Cortex of kidney (tissue), 1 donor: ENCODE data around the gene UNC80.

ENCODE experiments used
- DNase-seq: peaks from one replicate; lab custom pipeline; 2025; lab: John Stamatoyannopoulos, UW

UNC80 gene

GRCh38 chr2:210027608-210028007 lies 256.0 kb downstream of the UNC80 start:
- no peak for DNase-seq

GRCh38 chr2:210028178-210028577 lies 256.5 kb downstream of the UNC80 start:
- DNase-seq = no peak

- no peak for DNase-seq
These were observed 262.6 kb downstream of the UNC80 start for GRCh38 chr2:210034087-210034683.

DNA sequence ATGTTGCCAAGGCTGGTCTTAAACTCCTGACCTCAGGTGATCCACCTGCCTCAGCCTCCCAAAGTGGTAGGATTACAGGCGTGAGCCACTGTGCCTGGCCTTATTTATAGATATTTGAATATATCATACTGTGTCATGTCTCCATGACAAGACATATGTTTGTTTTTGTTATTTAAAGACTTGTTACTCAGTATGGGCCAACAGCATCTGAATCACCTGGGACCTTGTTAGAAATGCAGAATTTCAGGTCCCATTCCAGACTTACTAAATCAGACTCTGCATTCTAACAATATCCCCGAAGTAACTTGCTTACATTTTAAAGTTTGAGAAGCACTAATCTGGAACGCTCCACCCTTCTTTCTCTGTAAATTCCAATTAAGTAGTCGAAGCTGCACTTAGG lies 264.0 kb downstream of the UNC80 start:
- DNase-seq = no peak

DNA sequence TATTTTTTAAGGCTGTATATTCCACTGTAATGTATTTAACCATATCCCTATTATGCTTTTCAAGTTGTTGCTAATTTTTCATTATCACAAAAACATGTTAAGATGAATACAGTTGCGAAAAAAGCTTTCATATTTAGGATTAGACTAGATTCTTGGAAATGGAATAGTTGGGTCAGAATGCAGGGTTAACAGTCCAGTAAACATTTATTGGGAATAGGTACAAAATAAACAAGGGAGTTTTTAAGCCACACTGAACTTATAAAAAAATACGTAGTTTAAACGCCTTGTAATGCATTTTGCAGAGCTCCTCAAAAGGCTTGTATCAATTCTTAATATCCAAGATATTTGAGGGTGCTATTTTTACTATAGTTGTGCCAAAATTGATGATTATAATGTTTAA lies 266.4 kb downstream of the UNC80 start:
- no peak for DNase-seq

GRCh38 chr2:210046851-210047500 lies 275.3 kb downstream of the UNC80 start:
- no peak for DNase-seq
